Bronchial epithelial cell (primary cell): ENCODE measurements around the gene RCAN2. TPM values are rescaled to one million over a fixed set of nuclear protein-coding genes. Genes with fewer than 3 reads are reported as not detected.
A peak's percentile ranks its signal among the peaks of the same experiment; 100 is the strongest.

ENCODE experiments used
- DNase-seq: peaks from one replicate; pipeline ENCODE4 v3.0.0-alpha.2; 2010; ENCODE audit warnings: low read depth
- FAIRE-seq: peaks from 2 replicates; lab custom pipeline; 2011; peaks lifted over from hg19 to GRCh38; lab: Jason Lieb, UNC
- H3K27me3 ChIP-seq: 2 replicates; pipeline ENCODE4 v1.5.1; 2011; ENCODE audit warnings: low read length; ENCODE audit not compliant: control insufficient read depth, insufficient read depth
- H3K36me3 ChIP-seq: 2 replicates; pipeline ENCODE4 v1.5.1; 2011; ENCODE audit warnings: low read length; ENCODE audit not compliant: control insufficient read depth, insufficient read depth
- H3K4me3 ChIP-seq: 2 replicates; pipeline ENCODE4 v1.5.1; 2011; ENCODE audit warnings: mild to moderate bottlenecking, low read depth, low read length, control low read depth
- CTCF ChIP-seq: IDR thresholded peaks from 2 replicates; pipeline ENCODE4 v1.5.1; 2011; ENCODE audit warnings: mild to moderate bottlenecking, moderate library complexity, low read length, control low read depth, inconsistent platforms; ENCODE audit not compliant: insufficient read depth, severe bottlenecking
- total RNA-seq: library from RNA; depleted of rRNA; stranded (reverse); fragments of >200 nt; gene quantifications from 2 replicates; pipeline ENCODE4 v1.2.1, GENCODE V29; 2014

Gene RCAN2
- total RNA-seq, 1 donor from 2014 or later, result under 0.01 TPM

- Histone ChIP-seq H3K27me3 (no peaks in the 10 kb centered on the region), H3K4me3 (no peak overlapping the region), H3K36me3 (no peaks in the 10 kb centered on the region)
- FAIRE-seq (no peak), DNase-seq (peak; percentile 12)
- TF ChIP-seq CTCF, result no peak
Observed at GRCh38 chr6:46210294-46210693, 281.0 kb downstream of the RCAN2 start.

DNA sequence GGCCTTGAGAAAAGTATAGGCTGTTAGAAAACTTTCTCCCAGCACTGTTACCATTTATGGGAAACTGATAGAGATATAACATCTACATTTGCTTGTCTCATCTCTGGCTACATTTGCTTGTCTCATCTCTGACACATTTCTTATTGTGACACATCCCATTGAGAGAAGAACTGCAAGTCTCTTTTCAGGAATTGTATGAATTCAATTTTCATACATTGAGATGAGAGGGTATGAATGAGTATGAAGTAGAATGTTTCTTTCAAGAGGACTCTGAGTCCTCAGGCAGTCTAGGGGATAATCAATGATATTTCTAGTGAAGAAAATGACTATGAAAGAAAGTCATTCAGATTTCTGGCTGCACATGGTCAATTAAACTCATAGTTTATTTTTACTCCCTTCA, 282.9 kb downstream of the RCAN2 start:
- Histone ChIP-seq H3K4me3 (no peak overlapping the region), H3K27me3 (no peaks in the 10 kb centered on the region), H3K36me3 (no peaks in the 10 kb centered on the region)
- FAIRE-seq (no peak), DNase-seq (no peak)
- TF ChIP-seq CTCF, result no peak

DNA sequence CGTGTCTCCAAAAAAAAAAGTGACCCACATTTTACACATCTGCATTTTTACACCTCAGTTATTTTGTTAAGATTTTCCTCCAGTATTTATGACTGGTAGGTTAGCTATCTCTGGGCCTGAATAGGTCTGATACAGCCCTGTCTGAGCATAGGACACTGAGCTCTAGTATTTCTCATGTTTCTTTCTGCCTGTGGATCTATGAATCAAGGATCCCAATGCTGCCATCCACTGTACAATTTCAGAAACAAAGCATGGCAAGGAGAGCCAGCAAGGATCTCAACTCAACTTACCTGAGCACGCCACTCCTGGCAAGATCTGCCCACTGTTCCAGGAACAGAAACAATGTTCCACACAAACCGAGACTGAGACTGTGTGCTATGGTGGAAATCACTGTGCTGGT, 284.1 kb downstream of the RCAN2 start:
- no peaks in the 10 kb centered on the region for H3K27me3 ChIP-seq
- no peaks in the 10 kb centered on the region for H3K36me3 ChIP-seq
- no peak overlapping the region for H3K4me3 ChIP-seq
- no peak for TF ChIP-seq CTCF
- DNase-seq, result no peak
- FAIRE-seq, result no peak

DNA sequence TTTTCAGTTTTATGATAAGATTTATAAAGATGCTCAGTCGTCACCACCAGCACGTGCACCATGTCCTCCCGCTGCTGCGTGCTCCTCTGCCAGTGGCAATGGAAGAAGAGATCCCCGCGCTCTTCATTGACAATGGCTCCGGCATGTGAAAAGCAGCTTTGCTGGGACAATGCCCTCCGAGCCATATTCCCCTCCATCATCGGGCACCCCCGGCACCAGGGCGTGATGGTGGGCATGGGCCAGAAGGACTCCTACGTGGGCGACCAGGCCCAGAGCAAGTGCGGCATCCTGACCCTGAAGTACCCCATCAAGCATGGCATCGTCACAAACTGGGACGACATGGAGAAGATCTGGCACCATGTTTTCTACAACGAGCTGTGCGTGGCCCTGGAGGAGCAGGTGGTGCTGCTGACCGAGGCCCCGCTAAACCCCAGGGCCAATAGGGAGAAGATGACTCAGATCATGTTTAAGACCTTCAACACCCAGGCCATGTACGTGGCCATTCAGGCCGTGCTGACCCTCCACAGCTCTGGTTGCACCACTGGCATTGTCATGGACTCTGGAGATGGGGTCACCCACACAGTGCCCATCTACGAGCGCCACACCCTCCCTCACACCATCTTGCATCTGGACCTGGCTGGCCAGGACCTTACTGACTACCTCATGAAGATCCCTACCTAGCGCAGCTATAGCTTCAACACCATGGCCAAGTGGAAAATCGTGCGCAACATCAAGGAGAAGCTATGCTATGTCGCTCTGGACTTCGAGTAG, 286.2 kb downstream of the RCAN2 start:
- no peaks in the 10 kb centered on the region for H3K27me3 ChIP-seq
- H3K36me3 ChIP-seq, result no peaks in the 10 kb centered on the region
- DNase-seq, result no peak
- no peak for TF ChIP-seq CTCF
- H3K4me3 ChIP-seq, result no peak overlapping the region
- no peak for FAIRE-seq

DNA sequence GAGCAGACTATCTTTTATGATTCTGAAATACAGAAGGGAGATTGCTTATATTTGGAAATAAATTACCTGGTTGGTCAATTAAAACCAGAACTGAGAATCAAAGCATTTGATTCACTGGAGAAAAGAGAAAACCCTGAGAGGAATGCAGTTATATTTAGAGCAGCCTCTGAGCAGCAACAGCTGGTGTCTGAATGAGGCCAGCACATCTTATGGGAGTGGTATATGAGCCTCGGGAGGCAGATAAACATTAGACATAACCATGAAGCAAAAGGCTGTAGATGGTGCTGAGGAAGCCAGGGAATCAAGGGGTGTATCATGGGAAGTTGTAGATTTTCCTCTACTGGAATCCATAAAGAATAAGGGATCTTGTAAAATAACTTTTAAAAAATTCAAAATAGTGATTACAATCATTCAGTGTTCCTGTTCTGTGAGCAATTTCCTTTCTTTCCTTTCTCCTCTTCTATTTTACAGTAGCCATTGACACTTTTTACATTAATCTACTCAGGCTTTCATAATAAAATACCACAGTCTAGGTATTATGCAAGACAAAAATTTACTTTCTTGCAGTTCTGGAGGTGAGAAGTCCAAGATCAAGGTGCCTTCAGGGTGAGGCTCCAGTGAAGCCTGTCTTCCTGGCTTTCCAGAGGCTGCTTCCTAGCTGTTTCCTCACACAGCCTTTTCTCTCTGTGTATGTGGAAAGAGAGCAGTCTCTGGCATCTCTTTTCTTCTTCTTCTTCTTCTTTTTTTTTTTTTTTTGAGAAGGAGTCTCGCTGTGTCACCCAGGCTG, 287.7 kb downstream of the RCAN2 start:
- no peaks in the 10 kb centered on the region for H3K36me3 ChIP-seq
- no peaks in the 10 kb centered on the region for H3K27me3 ChIP-seq
- FAIRE-seq (no peak), DNase-seq (no peak)
- no peak overlapping the region for H3K4me3 ChIP-seq
- no peak for TF ChIP-seq CTCF
